K562 (cell line): ENCODE data around the gene PHC3. TPM values are rescaled to one million over a fixed set of nuclear protein-coding genes. Genes with fewer than 3 reads are reported as not detected.

Experiments used
- ATAC-seq: fragments of 200-7000 bp; cut with Tn5 transposase; 3 replicates; pipeline ENCODE4 v1.9.1; 2020; ENCODE audit warnings: moderate library complexity
- BruUV-seq: library from RNA; stranded (reverse); fragments of 400-500 nt; replicated peaks from 2 replicates; lab custom pipeline; 2021; lab: Mats Ljungman, UMichigan
- CTCF ChIA-PET: fragments of 300-600 bp; formaldehyde crosslinking; extraction: SDS; loops from one replicate; lab custom pipeline; 2021; ENCODE audit warnings: low intra/inter-chr PET ratio; lab: Yijun Ruan, JAX
- POLR2A ChIA-PET: fragments of 300-600, 350-650 bp; sonication (Branson Sonifier 250); formaldehyde crosslinking; extraction: SDS; loops from one replicate; lab custom pipeline; 2021; ENCODE audit warnings: antibody characterized with exemption, inconsistent platforms; lab: Yijun Ruan, JAX
- DNase-seq, 4 experiments: peaks; one replicate each; pipeline versions ENCODE4 v3.0.0 to v3.0.0-alpha.2; 2011 to 2018; ENCODE audit warnings: low spot score in 3 of 4, mixed read lengths in 3 of 4; ENCODE audit errors: extremely low read depth in 1 of 4
- FAIRE-seq: peaks from 2 replicates; lab custom pipeline; 2011; peaks lifted over from hg19 to GRCh38; lab: Jason Lieb, UNC
- H2AFZ ChIP-seq: 2 replicates; pipeline ENCODE4 v1.6.0; 2011; ENCODE audit warnings: low read depth, low read length, control low read depth, inconsistent platforms
- H3K27ac ChIP-seq: fragments of 200-600 bp; 3 replicates; pipeline ENCODE4 v1.8.0; 2011; ENCODE audit warnings: low read depth, mild to moderate bottlenecking, control low read depth, inconsistent platforms, low read length, moderate library complexity, mixed read lengths; ENCODE audit errors: extremely low read depth
- H3K27me3 ChIP-seq, 2 experiments: fragments of 300-600 bp in 1 of 2; 2 replicates in 1 of 2; 3 replicates in 1 of 2; pipeline versions ENCODE4 v1.6.0 to v1.8.0; 2011; ENCODE audit warnings: inconsistent platforms in 2 of 2, low read length in 2 of 2, mild to moderate bottlenecking in 1 of 2, mixed read lengths in 1 of 2, moderate library complexity in 1 of 2; ENCODE audit not compliant: control insufficient read depth in 2 of 2, insufficient read depth in 2 of 2
- H3K36me3 ChIP-seq: fragments of 300-600 bp; 3 replicates; pipeline ENCODE4 v1.8.0; 2011; ENCODE audit warnings: mild to moderate bottlenecking, low read length, inconsistent platforms; ENCODE audit not compliant: control insufficient read depth, insufficient read depth
- H3K4me1 ChIP-seq, 2 experiments: fragments of 200-600 bp in 1 of 2; replicated peaks in 1 of 2; 2 replicates in 1 of 2; 3 replicates in 1 of 2; pipeline versions ENCODE4 v1.5.1 to v1.8.0; 2011; ENCODE audit warnings: inconsistent platforms in 2 of 2, low read length in 2 of 2, mild to moderate bottlenecking in 1 of 2, mixed read lengths in 1 of 2, moderate library complexity in 1 of 2; ENCODE audit not compliant: control insufficient read depth in 2 of 2, insufficient read depth in 2 of 2
- H3K4me2 ChIP-seq: 2 replicates; pipeline ENCODE4 v1.6.1; 2011; ENCODE audit warnings: low read length, control low read depth, inconsistent platforms, mixed read lengths; ENCODE audit not compliant: insufficient read depth
- H3K4me3 ChIP-seq: fragments of 200-600 bp; sonication (generic), shearing (Covaris generic); 2 replicates; pipeline ENCODE4 v1.5.1; 2016; ENCODE audit warnings: control low read depth, inconsistent platforms
- H3K79me2 ChIP-seq: fragments of 200-600 bp; 3 replicates; pipeline ENCODE4 v1.8.0; 2011; ENCODE audit warnings: low read length, inconsistent platforms; ENCODE audit not compliant: control insufficient read depth, insufficient read depth
- H3K9ac ChIP-seq, 2 experiments: 2 replicates each; pipeline versions ENCODE4 v1.6.0 to v1.6.1; 2011; ENCODE audit warnings: low read depth in 2 of 2, low read length in 2 of 2, control low read depth in 1 of 2, inconsistent platforms in 1 of 2, mild to moderate bottlenecking in 1 of 2, mixed read lengths in 1 of 2; ENCODE audit not compliant: insufficient read depth in 1 of 2
- H3K9me1 ChIP-seq: one replicate; pipeline ENCODE4 v1.6.0; 2011; ENCODE audit warnings: inconsistent platforms, mild to moderate bottlenecking, low read length, moderate library complexity; ENCODE audit not compliant: control insufficient read depth, insufficient read depth
- H3K9me3 ChIP-seq: replicated peaks from 2 replicates; pipeline ENCODE4 v1.5.1; 2011; ENCODE audit warnings: low read depth, low read length, inconsistent platforms; ENCODE audit not compliant: control insufficient read depth, insufficient read depth
- H4K20me1 ChIP-seq: replicated peaks from 2 replicates; pipeline ENCODE4 v1.6.1; 2011; ENCODE audit warnings: low read length, inconsistent platforms, mixed read lengths; ENCODE audit not compliant: control insufficient read depth, insufficient read depth
- CBFA2T2 ChIP-seq: fragments of 450-650 bp; conservative IDR thresholded peaks from 2 replicates; pipeline ENCODE4 v1.6.1; 2017; ENCODE audit warnings: mild to moderate bottlenecking
- CHD2 ChIP-seq: IDR thresholded peaks from 2 replicates; pipeline ENCODE4 v1.6.1; 2011; ENCODE audit warnings: low read depth, low read length
- DPF2 ChIP-seq: fragments of 450-650 bp; IDR thresholded peaks from 2 replicates; pipeline ENCODE4 v1.6.1; 2016
- E2F3 ChIP-seq: fragments of 250-450 bp; sonication (Bioruptor Pico); IDR thresholded peaks from 2 replicates; pipeline ENCODE4 v1.4.0; 2020; ENCODE audit warnings: mild to moderate bottlenecking
- FOSL1 ChIP-seq: fragments of 200-800 bp; sonication (Bioruptor generic); conservative IDR thresholded peaks from 2 replicates; pipeline ENCODE4 v1.6.1; 2016; ENCODE audit warnings: missing genetic modification characterization, missing compliant biosample characterization
- FOXO4 ChIP-seq: fragments of 450-650 bp; formaldehyde crosslinking; IDR thresholded peaks from 2 replicates; pipeline ENCODE4 v1.4.0; 2020; ENCODE audit warnings: mild to moderate bottlenecking, moderate library complexity
- FUS ChIP-seq: fragments of 200-400 bp; formaldehyde crosslinking; optimal IDR thresholded peaks from 2 replicates; pipeline ENCODE3; 2017; ENCODE audit warnings: low read depth, low read length
- HES1 ChIP-seq: fragments of 450-650 bp; IDR thresholded peaks from 2 replicates; pipeline ENCODE4 v1.6.1; 2016; ENCODE audit warnings: low read depth, mild to moderate bottlenecking, moderate library complexity
- JUND ChIP-seq, 2 experiments: IDR thresholded peaks; 2 replicates in 1 of 2; 3 replicates in 1 of 2; pipeline ENCODE4 v1.6.1; 2011; ENCODE audit warnings: borderline replicate concordance in 2 of 2, low read depth in 2 of 2, low read length in 2 of 2, improper control_type of control experiment in 1 of 2, missing biosample characterization in 1 of 2, missing genetic modification characterization in 1 of 2, missing genetic modification reagents in 1 of 2
- MYC ChIP-seq, 2 experiments: fragments of 250-450 bp in 1 of 2; sonication (Bioruptor Pico) in 1 of 2; IDR thresholded peaks; 2 replicates each; pipeline versions ENCODE4 v1.5.1 to v1.6.1; 2012 to 2021; ENCODE audit warnings: low read depth in 2 of 2, borderline replicate concordance in 1 of 2, improper control_type of control experiment in 1 of 2, low read length in 1 of 2, mild to moderate bottlenecking in 1 of 2, moderate library complexity in 1 of 2
- PML ChIP-seq: IDR thresholded peaks from 2 replicates; pipeline ENCODE4 v1.6.1; 2012; ENCODE audit warnings: low read length, inconsistent platforms
- PURB ChIP-seq: sonication (generic); formaldehyde crosslinking; IDR thresholded peaks from 2 replicates; pipeline ENCODE4 v1.9.0; 2021; ENCODE audit warnings: low read depth, mild to moderate bottlenecking, missing genetic modification reagents
- RBBP5 ChIP-seq: fragments of 200-600 bp; sonication (generic); IDR thresholded peaks from 2 replicates; pipeline ENCODE4 v1.6.1; 2012; ENCODE audit warnings: borderline replicate concordance, mild to moderate bottlenecking, low read length, control low read depth, inconsistent platforms; ENCODE audit not compliant: insufficient read depth, poor library complexity, severe bottlenecking
- RBM15 ChIP-seq: fragments of 200-400 bp; formaldehyde crosslinking; IDR thresholded peaks from 2 replicates; pipeline ENCODE4 v1.6.1; 2018; ENCODE audit warnings: mild to moderate bottlenecking, low read length, moderate library complexity; ENCODE audit not compliant: insufficient read depth
- RFX5 ChIP-seq: IDR thresholded peaks from 2 replicates; pipeline ENCODE4 v1.6.1; 2011; ENCODE audit warnings: low read depth, mild to moderate bottlenecking, improper control_type of control experiment, low read length
- SLC30A9 ChIP-seq: fragments of 250-450 bp; sonication (Bioruptor Pico); IDR thresholded peaks from 2 replicates; pipeline ENCODE4 v1.8.0; 2022; ENCODE audit warnings: mild to moderate bottlenecking, moderate library complexity
- SOX6 ChIP-seq: fragments of 450-650 bp; IDR thresholded peaks from 2 replicates; pipeline ENCODE4 v1.6.1; 2014; ENCODE audit warnings: mild to moderate bottlenecking
- TAF7 ChIP-seq: fragments of 450-650 bp; IDR thresholded peaks from 2 replicates; pipeline ENCODE4 v1.6.1; 2016; ENCODE audit warnings: missing genetic modification characterization, missing compliant biosample characterization
- TFAM ChIP-seq: fragments of 250-450 bp; sonication (Bioruptor Pico); conservative IDR thresholded peaks from 2 replicates; pipeline ENCODE4 v1.5.0; 2021; ENCODE audit warnings: mild to moderate bottlenecking, moderate library complexity
- TRIM24 ChIP-seq, 2 experiments: fragments of 450-650 bp; IDR thresholded peaks; 2 replicates each; pipeline ENCODE4 v1.6.1; 2016
- ZC3H11A ChIP-seq: IDR thresholded peaks from 2 replicates; pipeline ENCODE4 v1.6.1; 2012; ENCODE audit warnings: low read depth, low read length, improper control_type of control experiment
- ZNF146 ChIP-seq: IDR thresholded peaks from one replicate; pipeline ENCODE4 v1.6.1; 2018; ENCODE audit warnings: missing compliant biosample characterization; ENCODE audit not compliant: unreplicated experiment
- ZNF232 ChIP-seq: sonication (generic); formaldehyde crosslinking; IDR thresholded peaks from 2 replicates; pipeline ENCODE4 v1.8.0; 2022; ENCODE audit warnings: mild to moderate bottlenecking, missing genetic modification reagents
- ZNF707 ChIP-seq: fragments of 250-450 bp; sonication (Bioruptor Pico); conservative IDR thresholded peaks from 2 replicates; pipeline ENCODE4 v1.8.0; 2022; ENCODE audit warnings: inconsistent platforms, mild to moderate bottlenecking, moderate library complexity
- WGBS: fragments of 100-300 bp; shearing (Covaris generic); methylation state at CpG from one replicate; pipeline ENCODE4 v1.1.6; 2016; ENCODE audit warnings: low coverage, mixed read lengths; ENCODE audit not compliant: insufficient coverage; ENCODE audit errors: missing lambda C conversion rate; 5-methylcytosine and 5-hydroxymethylcytosine counted together
- in situ Hi-C: fragments of 300-500 bp; cut with MboI; formaldehyde crosslinking; loops from 4 replicates; pipeline ENCODE4 v1.15.0; 2018; ENCODE audit warnings: inconsistent platforms, mixed read lengths
- intact Hi-C: fragments of 100-400 bp; cut with micrococcal nuclease; formaldehyde crosslinking; loops from 2 replicates; pipeline ENCODE4 v1.14.2; 2022
- polyA plus RNA-seq, 8 experiments: library from polyadenylated mRNA; depleted of rRNA in 4 of 8; stranded (reverse) in 5 of 8; unstranded in 3 of 8; fragments of >200 nt; fragmentation: Nextera tagmentation in 2 of 8; fragmentation: Illumina TruSeq in 1 of 8; extraction: Ambion mirVana in 2 of 8; extraction: Trizol in 1 of 8; gene quantifications; 2 replicates each; pipeline versions ENCODE4 v1.2.1 to v1.2.3, GENCODE V29; 2011 to 2014; ENCODE audit warnings: inconsistent platforms in 1 of 8, missing spikeins in 1 of 8
- total RNA-seq, 7 experiments: library from RNA; depleted of rRNA in 6 of 7; stranded (reverse); fragments of >200 nt in 6 of 7; fragmentation: Illumina TruSeq in 2 of 7; extraction: Trizol in 2 of 7; gene quantifications; 2 replicates each; pipeline versions ENCODE4 v1.2.1 to v1.2.3, GENCODE V29; 2011 to 2021; ENCODE audit warnings: low replicate concordance in 1 of 7

PHC3 gene
- total and polyA plus RNA-seq, 9 of the 15 experiments (the other 6 are each of a cell fraction or from before 2014, with no cell fraction given) = 3.1 to 21.6 (median 10.5) TPM

GRCh38 chr3:170196833-170197232 is 15.3 kb upstream of the PHC3 start:
- Histone ChIP-seq H2AFZ (no peak overlapping the region), H3K4me3 (no peak overlapping the region), H3K4me1 (peaks cover 0 to 2% of the 10 kb centered on the region in 2 experiments; a peak in 1 of 5 replicates), H3K4me2 (no peak overlapping the region), H3K9me3 (no peaks in the 10 kb centered on the region), H3K9me1 (no peaks in the 10 kb centered on the region), H3K9ac (no peak overlapping the region), H4K20me1 (no peaks in the 10 kb centered on the region), H3K27me3 (no peaks in the 10 kb centered on the region), H3K27ac (no peak overlapping the region), H3K79me2 (no peaks in the 10 kb centered on the region), H3K36me3 (no peaks in the 10 kb centered on the region)
- DNase-seq (peak in 1 of 4 experiments; percentile 28), FAIRE-seq (no peak), ATAC-seq (peak; percentile 61)
- ChIA-PET POLR2A (no interaction called here), CTCF (no interaction called here)
- no TSS peak for BruUV-seq
- in situ Hi-C loops = no loop called here
- intact Hi-C loops = no loop called here
- WGBS = 28% methylated on average over 3 of the region's 3 CpGs
- no peak for TF ChIP-seq ZNF707 (CRISPR knock-in tag)
- TF ChIP-seq CBFA2T2 = peak; percentile 60
- TF ChIP-seq HES1 = no peak
- TF ChIP-seq TAF7 (tag) = no peak
- TF ChIP-seq SOX6 = peak; percentile 34; the same call in 1 of the 2 replicates
- TF ChIP-seq TFAM (CRISPR knock-in tag) = no peak
- TF ChIP-seq RBBP5 = no peak
- no peak for TF ChIP-seq FOXO4 (CRISPR knock-in tag)
- TF ChIP-seq MYC (IDR thresholded peaks at IDR 0.05; ENCODE audit: low read depth, low read length) = no peak
- no peak for TF ChIP-seq MYC (CRISPR knock-in tag; IDR thresholded peaks at IDR 0.05; ENCODE audit: borderline replicate concordance, low read depth)
- TF ChIP-seq DPF2 = peak; percentile 45; the same call in 1 of the 2 replicates
- TF ChIP-seq RBM15 = no peak
- TF ChIP-seq PURB = no peak
- TF ChIP-seq ZC3H11A = no peak
- peak; percentile 69; the same call in 1 of the 2 replicates for TF ChIP-seq JUND (IDR thresholded peaks at IDR 0.05; ENCODE audit: borderline replicate concordance, low read depth, low read length)
- TF ChIP-seq JUND (tag; IDR thresholded peaks at IDR 0.05; ENCODE audit: borderline replicate concordance, low read depth, low read length) = peak; percentile 24; the same call in 1 of the 3 replicates
- no peak for TF ChIP-seq RFX5
- TF ChIP-seq E2F3 (CRISPR knock-in tag) = no peak
- TF ChIP-seq SLC30A9 (CRISPR knock-in tag) = no peak
- no peak for TF ChIP-seq PML
- TF ChIP-seq FUS = no peak
- peak; percentile 83 for TF ChIP-seq FOSL1
- TF ChIP-seq CHD2 = no peak
- peak; percentile 31 to 49; a peak in 2 of 4 replicates for TF ChIP-seq TRIM24 (IDR thresholded peaks at IDR 0.05)
- no peak for TF ChIP-seq ZNF232
- TF ChIP-seq ZNF146 = no peak
